ENCODE data around the gene RPP38. TPM values are rescaled to one million over a fixed set of nuclear protein-coding genes. Genes with fewer than 3 reads are reported as not detected.

The RPP38 gene
- total and polyA plus RNA-seq, 2 of the 13 experiments (the other 11 are each of a cell fraction or from before 2014, with no cell fraction given) = 11.7 to 16.4 TPM

DNA sequence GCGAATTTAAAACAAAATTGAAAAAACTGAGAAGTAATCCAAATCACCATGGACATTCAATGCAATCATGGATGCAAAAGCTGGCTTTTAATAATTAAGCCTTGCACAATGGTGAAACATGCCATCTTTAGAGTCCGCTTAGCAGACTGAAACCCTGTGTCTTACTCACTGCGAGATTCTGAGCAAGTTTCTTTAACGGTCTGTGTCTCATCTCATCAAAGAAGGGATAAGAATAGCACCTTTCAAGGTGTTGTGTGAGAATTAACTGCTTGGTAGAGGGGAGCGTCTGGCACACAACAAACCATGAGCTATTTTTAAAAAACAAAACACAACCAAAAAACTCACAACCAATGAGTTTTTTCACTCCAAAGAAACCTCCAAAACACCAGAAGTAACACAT, 30.0 kb upstream of the RPP38 start:
- DNase-seq (ENCODE audit: low spot score) (no peak), ATAC-seq (no peak), FAIRE-seq (no peak)
- H3K36me3 ChIP-seq (replicated peaks in 1 of 2; ENCODE audit: control insufficient read depth in 1 of 2, insufficient read depth in 2 of 2, low read length in 2 of 2) = no peaks in the 10 kb centered on the region
- no peaks in the 10 kb centered on the region for H3K27me3 ChIP-seq (ENCODE audit: control insufficient read depth in 1 of 2, insufficient read depth in 2 of 2, low read length in 2 of 2)
- 0 out of 2 replicates have a peak, but pooled peaks cover 7% of the 10 kb centered on the region for H3K4me1 ChIP-seq (ENCODE audit: insufficient read depth, low read length)
- no peak overlapping the region for H3K27ac ChIP-seq (ENCODE audit: extremely low read length, insufficient read depth, low read length)
- no peak overlapping the region for H2AFZ ChIP-seq (ENCODE audit: low read length)
- no peak overlapping the region for H3K9ac ChIP-seq (ENCODE audit: insufficient read depth, low read depth, low read length)
- 30% methylated on average over 5 of the region's 5 CpGs for WGBS (ENCODE audit: low lambda C conversion rate)
- no peak overlapping the region for H3K4me3 ChIP-seq (replicated peaks in 1 of 3; ENCODE audit: insufficient read depth in 1 of 3, low read depth in 2 of 3, low read length in 3 of 3)
- intact Hi-C loops (cut with micrococcal nuclease; ENCODE audit: unreplicated experiment) (no loop called here), in situ Hi-C loops (cut with HindIII; ENCODE audit: extremely low pct_ligation_motif_present, low pct_unique_long_range_greater_than_20kb) (no loop called here)
- ChIA-PET POLR2A (no interaction called here), CTCF (ENCODE audit: low intra/inter-chr PET ratio, low total read pairs) (no interaction called here)
- H3K9me3 ChIP-seq (ENCODE audit: low read length) = 0 out of 2 replicates have a peak, but pooled peaks cover under 1% of the 10 kb centered on the region
- no TSS peak for BruUV-seq (replicated peaks)
- TF ChIP-seq, protein P1, sequence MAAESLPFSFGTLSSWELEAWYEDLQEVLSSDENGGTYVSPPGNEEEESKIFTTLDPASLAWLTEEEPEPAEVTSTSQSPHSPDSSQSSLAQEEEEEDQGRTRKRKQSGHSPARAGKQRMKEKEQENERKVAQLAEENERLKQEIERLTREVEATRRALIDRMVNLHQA (CRISPR knock-in tag; IDR thresholded peaks at IDR 0.05) = no peak
- no peak for TF ChIP-seq MXI1 (IDR thresholded peaks at IDR 0.05; ENCODE audit: borderline replicate concordance, low read depth, low read length)
- TF ChIP-seq ZSCAN20 (CRISPR knock-in tag; IDR thresholded peaks at IDR 0.05; ENCODE audit: borderline replicate concordance) = no peak
- no peak for TF ChIP-seq ZNF33A (CRISPR knock-in tag; IDR thresholded peaks at IDR 0.05; ENCODE audit: borderline replicate concordance)
- no peak for TF ChIP-seq PRPF4 (IDR thresholded peaks at IDR 0.05; ENCODE audit: low read depth, low read length, poor library complexity, severe bottlenecking)
- TF ChIP-seq ZNF644 (CRISPR knock-in tag; IDR thresholded peaks at IDR 0.05; ENCODE audit: low read depth) = no peak
- TF ChIP-seq, protein P2, sequence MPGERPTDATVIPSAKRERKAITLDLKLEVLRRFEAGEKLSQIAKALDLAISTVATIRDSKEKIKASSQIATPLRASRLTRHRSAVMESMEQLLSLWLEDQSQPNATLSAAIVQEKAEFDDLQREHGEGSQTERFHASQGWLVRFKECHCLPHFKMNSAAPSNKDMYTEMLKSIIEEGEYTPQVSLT (CRISPR knock-in tag; IDR thresholded peaks at IDR 0.05; ENCODE audit: borderline replicate concordance, low read depth) = no peak
- TF ChIP-seq, protein P3, sequence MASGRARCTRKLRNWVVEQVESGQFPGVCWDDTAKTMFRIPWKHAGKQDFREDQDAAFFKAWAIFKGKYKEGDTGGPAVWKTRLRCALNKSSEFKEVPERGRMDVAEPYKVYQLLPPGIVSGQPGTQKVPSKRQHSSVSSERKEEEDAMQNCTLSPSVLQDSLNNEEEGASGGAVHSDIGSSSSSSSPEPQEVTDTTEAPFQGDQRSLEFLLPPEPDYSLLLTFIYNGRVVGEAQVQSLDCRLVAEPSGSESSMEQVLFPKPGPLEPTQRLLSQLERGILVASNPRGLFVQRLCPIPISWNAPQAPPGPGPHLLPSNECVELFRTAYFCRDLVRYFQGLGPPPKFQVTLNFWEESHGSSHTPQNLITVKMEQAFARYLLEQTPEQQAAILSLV (CRISPR knock-in tag; IDR thresholded peaks at IDR 0.05; ENCODE audit: borderline replicate concordance) = no peak
- TF ChIP-seq HMGA1 (CRISPR knock-in tag; conservative IDR thresholded peaks at IDR 0.05) = no peak
- TF ChIP-seq, protein P4, sequence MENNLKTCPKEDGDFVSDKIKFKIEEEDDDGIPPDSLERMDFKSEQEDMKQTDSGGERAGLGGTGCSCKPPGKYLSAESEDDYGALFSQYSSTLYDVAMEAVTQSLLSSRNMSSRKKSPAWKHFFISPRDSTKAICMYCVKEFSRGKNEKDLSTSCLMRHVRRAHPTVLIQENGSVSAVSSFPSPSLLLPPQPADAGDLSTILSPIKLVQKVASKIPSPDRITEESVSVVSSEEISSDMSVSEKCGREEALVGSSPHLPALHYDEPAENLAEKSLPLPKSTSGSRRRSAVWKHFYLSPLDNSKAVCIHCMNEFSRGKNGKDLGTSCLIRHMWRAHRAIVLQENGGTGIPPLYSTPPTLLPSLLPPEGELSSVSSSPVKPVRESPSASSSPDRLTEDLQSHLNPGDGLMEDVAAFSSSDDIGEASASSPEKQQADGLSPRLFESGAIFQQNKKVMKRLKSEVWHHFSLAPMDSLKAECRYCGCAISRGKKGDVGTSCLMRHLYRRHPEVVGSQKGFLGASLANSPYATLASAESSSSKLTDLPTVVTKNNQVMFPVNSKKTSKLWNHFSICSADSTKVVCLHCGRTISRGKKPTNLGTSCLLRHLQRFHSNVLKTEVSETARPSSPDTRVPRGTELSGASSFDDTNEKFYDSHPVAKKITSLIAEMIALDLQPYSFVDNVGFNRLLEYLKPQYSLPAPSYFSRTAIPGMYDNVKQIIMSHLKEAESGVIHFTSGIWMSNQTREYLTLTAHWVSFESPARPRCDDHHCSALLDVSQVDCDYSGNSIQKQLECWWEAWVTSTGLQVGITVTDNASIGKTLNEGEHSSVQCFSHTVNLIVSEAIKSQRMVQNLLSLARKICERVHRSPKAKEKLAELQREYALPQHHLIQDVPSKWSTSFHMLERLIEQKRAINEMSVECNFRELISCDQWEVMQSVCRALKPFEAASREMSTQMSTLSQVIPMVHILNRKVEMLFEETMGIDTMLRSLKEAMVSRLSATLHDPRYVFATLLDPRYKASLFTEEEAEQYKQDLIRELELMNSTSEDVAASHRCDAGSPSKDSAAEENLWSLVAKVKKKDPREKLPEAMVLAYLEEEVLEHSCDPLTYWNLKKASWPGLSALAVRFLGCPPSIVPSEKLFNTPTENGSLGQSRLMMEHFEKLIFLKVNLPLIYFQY (CRISPR knock-in tag; IDR thresholded peaks at IDR 0.05; ENCODE audit: borderline replicate concordance) = no peak
- no peak for TF ChIP-seq NFKBIZ (CRISPR knock-in tag; IDR thresholded peaks at IDR 0.05)
- TF ChIP-seq, protein P5, sequence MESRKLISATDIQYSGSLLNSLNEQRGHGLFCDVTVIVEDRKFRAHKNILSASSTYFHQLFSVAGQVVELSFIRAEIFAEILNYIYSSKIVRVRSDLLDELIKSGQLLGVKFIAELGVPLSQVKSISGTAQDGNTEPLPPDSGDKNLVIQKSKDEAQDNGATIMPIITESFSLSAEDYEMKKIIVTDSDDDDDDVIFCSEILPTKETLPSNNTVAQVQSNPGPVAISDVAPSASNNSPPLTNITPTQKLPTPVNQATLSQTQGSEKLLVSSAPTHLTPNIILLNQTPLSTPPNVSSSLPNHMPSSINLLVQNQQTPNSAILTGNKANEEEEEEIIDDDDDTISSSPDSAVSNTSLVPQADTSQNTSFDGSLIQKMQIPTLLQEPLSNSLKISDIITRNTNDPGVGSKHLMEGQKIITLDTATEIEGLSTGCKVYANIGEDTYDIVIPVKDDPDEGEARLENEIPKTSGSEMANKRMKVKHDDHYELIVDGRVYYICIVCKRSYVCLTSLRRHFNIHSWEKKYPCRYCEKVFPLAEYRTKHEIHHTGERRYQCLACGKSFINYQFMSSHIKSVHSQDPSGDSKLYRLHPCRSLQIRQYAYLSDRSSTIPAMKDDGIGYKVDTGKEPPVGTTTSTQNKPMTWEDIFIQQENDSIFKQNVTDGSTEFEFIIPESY (CRISPR knock-in tag; IDR thresholded peaks at IDR 0.05) = no peak
- no peak for TF ChIP-seq SRSF4 (IDR thresholded peaks at IDR 0.05; ENCODE audit: low read depth, low read length, poor library complexity, severe bottlenecking)
- H3K4me2 ChIP-seq (ENCODE audit: low read depth, low read length) = no peak overlapping the region
- no peaks in the 10 kb centered on the region for H4K20me1 ChIP-seq (ENCODE audit: insufficient read depth, low read length)
- H3K79me2 ChIP-seq (ENCODE audit: insufficient read depth, low read length) = no peaks in the 10 kb centered on the region
